ENCODE data around the gene HS3ST3A1. TPM values are rescaled to one million over a fixed set of nuclear protein-coding genes. Genes with fewer than 3 reads are reported as not detected.

Gene HS3ST3A1
- polyA plus RNA-seq, 5 donors: 3.7 to 9.1 (median 5.3) TPM

DNA sequence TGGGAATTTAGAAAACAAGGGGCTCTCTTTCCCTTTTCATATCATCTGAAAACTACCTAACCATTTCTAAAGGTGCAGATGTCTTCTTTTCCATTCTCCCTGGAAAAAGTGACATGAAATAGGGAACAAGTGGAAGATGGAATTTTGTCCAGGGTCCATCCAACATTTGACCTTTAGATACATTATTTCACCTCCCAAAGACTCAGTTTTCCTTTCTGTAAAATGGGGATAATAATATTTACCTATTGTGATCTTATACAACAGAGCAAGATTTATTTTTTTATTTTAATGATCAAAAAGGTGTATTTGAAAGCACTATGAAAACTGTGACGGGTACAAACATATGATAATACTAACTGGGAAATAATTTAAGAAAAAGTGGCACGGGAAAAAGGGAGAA is 106.3 kb downstream of the HS3ST3A1 start:
- DNase-seq: no peak

DNA sequence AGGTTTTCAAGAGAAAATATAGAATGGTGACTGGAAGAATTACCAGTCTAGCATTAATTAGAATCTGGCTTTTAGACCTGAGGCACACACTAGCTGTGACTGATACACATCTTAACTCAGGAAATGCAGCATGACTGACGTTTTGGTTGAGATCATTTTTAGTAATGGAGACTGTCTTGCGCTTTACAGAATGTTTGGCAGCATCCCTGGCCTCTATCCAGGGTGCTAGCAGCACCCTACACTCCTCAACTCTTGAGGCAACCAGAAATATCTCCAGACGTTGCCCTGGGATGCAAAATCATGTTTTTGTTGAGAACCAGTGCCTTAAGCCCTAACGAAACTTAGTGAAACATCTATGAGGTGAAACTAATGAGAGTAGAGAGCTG is 109.0 kb downstream of the HS3ST3A1 start:
- DNase-seq: no peak

DNA sequence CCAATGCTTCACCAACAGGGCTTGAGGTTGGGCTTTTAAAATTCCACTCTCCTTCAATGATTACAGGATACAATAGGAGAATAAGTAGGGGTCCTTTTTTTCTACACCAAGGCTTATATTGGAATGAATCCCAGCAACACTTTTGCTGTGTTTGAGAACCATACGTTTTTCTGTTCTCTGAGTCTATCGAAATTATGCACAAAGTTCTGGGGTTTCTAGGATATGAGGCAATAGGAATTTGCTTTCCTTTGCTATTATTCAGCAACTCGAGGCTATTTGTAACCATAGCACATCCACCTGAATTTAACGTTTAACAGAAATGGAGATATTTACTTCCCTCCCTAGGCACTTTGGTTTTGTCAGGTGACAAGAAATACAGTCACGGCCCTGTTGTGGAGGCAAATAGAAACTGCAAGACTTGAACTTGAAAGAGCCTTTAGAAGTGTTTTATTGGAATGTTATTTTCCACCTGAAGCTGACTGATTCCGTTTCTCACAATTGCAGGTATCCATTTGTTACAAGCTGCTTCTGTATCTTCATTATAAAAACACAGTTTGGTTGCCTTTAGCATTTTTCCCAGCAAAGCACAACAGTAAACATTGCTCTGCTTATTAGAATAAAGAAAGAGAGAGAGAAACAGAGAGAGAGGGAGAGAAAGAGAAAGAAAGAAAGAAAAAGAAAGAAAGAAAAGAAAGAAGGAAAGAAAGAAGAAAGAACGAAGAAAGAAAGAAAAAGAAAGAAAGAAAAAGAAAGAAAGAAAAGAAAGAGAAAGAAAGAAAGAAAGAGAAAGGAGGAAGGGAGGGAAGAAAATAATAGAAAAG is 109.6 kb downstream of the HS3ST3A1 start:
- DNase-seq: no peak

DNA sequence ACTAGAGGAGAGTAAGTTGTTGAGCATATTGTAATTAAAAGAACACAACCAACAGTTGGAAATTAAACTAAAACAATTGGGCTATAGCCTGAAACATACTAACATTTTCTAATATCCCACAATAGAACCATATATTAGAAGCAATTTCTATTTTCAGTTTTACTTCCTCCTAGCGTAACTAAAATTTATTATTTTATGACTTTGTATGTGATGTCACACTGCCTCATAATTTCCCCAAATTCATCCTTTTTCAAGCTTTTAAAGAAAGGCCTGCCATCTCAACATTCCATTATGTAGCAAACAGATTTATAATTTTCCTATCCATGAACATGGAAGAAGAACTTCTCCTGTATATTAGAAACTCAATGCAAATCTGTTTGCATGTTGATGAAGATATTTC is 110.2 kb downstream of the HS3ST3A1 start:
- DNase-seq: no peak

DNA sequence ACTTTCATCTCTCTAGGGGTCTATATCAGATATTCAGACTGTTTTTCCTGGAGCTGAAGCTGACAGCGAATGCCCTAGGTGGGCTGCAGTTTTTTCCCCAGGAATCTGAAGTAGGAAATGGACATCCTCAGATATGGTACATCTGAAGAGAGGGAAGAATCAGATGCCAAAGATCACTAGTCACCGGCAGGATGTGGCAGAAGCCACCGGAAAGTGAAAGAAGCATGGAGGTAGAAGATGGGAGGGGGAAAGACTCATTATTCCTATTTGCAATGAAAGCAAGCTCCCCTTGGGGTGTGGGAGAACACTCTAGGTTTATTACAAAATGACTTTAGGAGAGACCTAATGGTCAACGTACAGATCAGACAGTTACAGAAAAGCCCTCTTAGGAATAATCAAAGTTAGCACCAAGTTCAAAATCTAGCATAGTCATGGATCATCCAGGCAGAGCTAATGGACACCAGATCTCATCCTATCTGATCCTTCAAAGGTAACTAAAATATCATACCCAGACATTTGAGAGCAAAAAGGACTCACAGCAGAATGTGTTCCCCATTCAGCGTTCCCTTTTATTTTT is 110.7 kb downstream of the HS3ST3A1 start:
- no peak for DNase-seq

DNA sequence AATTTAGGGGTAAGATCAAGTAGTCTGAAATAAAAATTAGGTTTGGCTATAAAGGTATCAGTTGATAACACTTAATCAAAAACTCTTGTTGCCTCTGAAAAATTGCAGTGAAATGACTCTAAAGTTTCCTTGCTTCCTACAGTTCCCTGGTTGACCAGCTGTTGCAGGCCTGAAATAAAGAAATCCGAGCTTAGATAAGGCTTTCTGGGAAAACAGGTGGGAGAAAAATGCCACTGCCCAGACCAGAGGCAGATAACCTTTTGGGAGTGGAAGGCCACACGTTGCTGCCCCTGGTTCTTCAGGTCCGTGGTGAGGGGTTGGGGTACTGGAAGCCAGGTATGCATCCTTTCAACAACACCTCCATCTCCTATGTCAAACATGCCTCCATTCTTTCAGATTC is 111.3 kb downstream of the HS3ST3A1 start:
- DNase-seq: no peak

DNA sequence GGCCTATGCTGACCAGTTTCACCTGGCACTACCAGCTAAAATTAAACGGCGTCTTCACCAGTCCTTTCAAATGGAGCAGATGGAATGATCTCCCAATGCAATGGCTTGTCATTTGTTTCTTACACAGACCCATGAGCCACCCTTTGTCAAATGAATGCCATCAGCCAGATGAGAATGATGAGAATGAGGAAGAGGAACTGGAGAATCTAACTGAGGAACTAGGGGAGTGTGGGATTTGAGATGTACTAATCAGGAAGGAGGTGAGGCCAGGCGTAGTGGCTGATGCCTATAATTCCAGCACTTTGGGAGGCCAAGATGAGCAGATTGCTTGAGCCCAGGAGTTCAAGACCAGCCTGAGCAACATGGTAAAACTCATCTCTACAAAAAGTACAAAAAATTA is 116.4 kb downstream of the HS3ST3A1 start:
- no peak for DNase-seq

DNA sequence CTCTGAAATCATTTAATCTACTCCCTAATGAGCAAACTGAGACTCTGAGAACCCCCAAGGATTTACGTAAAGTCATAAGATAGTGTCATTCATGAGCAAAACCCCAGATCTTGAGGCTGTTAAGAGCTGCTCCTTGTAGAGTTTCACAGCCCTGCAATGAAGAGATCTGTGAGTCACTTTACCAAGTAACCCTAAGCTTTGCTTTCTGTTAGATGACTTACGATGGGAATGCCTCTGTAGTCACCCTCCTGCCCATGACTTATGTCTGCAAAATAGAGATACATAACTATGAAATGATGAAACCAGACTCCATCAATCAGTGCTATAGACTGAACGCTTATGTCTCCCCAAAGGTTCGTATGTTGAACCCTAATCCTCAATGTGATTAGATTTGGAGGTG is 117.7 kb downstream of the HS3ST3A1 start:
- DNase-seq: no peak

DNA sequence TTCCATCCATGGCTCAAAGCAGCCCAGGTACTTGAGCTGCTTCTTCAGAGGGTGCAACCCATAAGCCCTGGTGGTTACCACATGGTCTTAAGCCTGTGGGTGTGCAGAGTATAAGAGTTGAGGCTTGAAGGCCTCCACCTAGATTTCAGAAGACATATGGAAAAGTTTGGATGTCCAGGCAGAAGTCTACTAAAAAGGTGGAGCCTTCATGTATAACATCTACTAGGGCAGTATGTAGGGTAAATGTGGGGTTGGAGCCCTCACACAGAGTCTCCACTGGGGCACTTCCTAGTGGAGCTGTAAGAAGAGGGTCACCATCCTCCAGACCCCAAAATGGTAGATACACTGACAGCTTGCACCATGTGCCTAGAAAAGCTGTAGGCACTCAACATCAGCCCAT is 120.9 kb downstream of the HS3ST3A1 start:
- DNase-seq: no peak

DNA sequence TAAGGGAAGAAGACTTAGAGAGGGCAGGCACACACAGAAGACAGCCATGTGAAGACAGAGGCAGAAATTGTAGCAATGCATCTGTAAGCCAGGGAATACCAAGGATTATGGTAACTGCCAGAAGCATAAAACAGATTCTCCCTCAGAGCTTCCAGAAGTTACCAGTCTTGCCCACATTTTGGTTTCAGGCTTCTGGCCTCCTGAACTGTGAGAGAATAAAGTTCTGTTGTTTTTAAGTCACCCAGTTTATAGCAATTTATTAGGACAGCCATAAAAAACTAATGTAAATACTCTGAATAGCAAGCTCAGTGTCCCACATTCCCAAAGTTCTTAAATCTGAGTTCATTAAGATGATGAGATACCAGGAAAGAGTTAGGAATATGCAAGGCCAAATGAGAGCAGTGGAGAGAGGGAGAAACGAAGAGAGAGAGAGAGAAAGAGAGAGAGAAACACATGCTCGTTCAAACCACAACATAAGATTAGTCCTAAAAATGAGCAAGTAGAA is 123.4 kb downstream of the HS3ST3A1 start:
- no peak for DNase-seq

DNA sequence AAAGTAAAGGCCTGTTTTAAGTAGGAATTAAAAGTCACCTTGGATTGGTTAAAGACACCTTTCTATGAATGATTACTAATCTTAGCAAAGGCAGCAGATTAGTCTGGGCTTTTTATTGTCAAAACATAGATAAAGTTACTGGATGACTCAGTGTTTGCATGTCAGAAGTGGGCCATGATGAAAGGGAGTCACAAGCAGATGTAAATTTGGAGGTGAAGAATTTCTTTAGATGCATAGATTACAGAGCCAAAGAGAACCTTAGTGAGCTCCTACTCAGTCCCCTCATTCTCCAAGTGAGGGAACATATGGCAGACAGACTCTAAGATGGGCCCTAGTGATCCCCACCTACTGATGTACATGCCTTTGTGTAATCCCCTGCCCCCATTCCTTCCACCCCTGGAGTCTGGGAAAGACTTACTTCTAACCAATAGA is 124.5 kb downstream of the HS3ST3A1 start:
- no peak for DNase-seq

DNA sequence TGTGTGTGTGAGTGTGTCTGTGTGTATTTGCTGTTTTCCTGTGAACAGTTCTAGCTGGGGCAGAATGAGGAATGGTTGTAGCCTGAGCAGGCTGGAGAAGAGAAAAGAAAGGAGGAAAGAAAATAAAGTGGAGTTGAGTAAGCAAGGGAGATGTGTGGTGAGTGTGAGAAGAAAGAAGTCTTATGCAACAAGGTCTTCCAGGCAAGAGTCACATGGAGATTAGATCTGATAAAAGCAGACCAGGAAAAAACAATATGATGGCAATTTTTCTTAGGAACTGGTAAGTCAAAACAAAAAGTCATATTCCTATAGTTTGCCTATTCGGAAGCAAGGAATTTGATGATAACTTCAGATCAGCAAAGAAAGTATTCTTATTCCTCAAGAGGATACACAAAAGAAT is 125.0 kb downstream of the HS3ST3A1 start:
- DNase-seq: no peak

DNA sequence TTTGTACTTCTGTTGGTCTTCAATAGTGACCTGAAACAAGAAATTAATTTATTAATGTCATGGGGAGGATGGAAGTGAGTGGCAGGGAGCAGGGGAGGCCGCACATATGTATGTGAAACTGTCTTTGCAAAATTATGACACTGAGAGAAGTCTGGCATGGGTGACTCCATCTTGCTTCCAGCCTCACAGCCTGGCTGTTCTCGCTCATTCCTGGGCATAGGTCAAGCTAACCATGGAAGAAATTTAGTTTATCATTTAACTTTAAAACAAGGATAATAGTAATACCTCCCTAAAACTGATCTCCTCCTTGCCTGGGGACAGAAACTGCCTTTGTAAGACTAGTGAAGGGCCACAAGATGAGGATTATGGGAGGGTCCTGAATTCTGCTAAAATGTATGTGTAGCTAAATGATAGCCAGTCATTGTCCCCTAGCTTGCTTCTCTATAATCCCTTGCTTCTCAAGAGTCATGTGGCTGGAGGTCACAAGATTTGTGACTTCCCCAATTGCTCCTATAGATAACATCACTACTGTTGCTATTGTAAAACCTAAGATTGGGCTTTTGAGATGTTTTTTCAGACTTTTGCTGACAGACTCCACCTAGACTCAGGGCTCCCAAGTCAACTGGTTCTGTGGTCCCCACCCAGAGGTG is 126.0 kb downstream of the HS3ST3A1 start:
- no peak for DNase-seq

DNA sequence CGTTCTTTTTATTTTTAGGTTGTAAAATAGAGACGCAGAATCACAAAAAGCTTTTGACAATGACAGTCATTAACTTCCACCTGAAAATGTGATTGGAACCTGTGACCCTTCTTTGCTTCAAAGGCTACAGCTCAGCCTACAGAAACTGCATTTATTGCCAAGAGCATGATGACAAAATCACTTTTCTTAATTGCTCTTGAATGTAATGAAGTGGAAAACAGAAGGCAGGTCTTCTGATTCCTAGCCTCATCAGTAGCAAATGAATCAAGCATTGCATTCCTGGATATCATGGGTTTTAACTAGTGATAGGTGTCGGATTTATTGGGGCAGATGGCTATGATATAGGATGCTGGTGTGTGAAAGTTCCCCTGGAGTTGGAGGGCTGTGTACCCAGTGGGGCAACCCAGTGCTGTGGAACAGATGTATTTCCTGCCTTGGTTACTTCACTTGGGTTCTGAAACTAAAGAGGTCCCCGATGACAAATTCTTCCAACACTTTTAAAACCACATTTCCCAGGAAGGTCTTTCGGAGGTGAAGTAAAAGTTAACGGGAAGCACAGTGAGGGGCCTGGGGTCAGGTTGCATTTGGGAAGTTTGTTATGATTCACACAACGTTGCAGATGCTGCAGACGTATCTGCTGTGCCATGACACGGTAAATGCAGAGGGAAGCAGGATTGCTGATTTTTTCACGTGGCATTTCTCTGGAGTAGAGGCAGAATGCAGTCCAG is 127.5 kb downstream of the HS3ST3A1 start:
- no peak for DNase-seq

DNA sequence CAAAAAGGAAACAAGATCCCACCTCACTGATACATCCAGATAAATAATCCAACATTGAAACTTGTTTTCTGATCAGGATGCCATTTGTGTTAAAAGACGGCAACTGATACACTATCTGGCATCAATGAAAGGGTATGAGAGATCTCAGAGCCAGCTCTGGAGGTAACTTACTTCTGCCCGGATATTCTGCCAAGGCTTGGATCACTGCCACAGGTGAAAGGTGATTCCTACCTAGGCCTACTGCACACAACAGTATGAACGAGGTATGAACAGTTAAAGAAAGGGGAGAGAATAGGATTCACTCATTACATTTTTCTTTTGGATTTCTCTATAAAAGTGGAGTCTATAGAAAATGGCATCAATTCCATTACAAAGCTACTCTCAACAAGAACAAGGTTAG is 136.1 kb downstream of the HS3ST3A1 start:
- no peak for DNase-seq

DNA sequence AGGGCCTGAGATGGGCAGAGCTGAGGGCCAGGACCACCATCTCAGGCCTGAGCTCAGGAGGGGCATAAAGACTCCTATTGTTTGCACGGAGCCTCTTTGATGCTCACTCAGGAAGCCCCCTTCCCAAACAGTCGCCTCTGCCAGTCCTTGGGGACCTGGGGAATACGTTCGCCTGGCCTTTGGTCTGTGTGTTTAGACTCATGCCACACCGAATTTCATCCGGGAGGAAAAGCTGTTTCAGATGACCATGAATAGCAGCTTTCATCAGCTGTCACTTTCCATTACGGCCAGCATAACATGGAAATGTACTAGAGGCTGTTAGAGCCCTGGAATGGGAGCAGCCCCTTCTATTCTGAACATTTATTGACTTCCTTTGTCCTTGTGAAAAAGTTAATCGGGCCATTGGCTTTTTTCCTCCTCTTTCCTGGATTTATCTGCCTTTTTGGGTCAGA is 139.0 kb downstream of the HS3ST3A1 start:
- DNase-seq: no peak

DNA sequence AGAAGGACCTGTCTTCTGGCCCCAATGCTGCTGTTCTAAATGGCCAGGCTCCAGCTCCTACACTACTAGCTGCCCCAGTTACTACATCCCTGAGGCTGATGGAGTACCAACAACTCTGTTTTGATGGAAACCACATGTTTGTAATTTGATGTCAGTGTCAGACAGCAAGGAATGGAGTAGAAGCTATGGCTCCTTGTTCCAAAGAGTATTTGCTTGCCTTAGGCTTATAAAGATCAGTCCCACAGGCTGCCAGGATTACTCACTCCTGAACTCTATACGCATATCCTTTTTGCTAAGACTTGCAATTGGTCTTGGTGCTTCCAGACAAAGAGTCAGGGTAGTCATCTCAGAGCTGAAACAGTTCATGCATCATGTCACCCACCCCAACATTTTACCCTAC is 139.6 kb downstream of the HS3ST3A1 start:
- DNase-seq: peak; percentile 53 to 59

DNA sequence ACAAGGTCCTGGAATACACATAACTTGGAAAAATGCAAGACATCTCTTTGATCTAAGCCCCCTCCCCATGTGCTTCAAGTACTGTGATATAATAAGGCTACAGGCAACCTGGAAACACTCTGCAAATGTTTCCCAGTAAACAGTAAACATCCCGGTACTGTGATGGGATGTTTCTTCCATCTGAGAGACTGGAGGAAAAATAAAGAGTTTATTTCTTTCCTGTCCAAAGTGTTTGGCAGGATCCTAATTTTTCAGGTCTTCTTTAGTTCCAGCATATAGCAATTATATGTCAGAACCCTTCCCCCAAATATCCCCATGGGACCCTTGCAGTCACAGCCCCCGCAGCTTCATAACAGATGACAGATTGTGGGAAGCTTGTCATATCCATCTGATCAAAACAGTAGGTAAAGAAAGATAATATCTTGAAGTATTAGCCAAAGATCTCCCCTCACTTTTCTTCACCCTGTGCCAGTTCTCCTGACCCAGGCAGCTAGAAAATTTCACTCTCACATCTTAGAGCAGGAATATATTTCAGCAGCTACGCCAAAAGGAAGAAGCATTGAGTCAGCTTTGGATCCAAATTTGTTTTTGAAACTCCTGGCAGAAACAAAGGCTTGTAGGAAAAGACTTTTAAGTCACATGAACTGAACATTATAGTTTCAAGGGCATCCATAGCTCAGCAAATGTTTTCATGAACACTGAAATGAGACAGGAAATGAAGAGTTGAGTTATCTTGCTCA is 141.3 kb downstream of the HS3ST3A1 start:
- peak; percentile 84 for DNase-seq

DNA sequence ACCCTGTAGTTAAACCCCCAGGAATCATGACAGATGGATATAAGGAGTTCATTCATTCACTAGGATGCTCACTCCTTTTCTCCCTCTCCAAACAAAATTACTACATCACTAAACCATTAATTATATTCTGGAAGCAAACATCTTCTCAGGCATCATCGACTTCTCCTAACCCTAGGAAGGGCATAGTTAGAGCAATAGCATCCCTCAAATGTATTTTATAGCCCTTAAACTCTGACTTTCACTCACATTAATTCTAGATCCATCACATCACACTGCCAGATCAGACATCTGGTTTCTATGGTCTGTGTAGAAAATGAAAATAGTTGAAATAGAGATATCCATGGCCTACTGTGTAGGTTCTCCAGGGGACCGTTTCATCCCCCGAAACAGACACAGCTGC is 143.9 kb downstream of the HS3ST3A1 start:
- DNase-seq: no peak
